Measurements from ENCODE around the gene FNDC3B.

The FNDC3B gene

DNA sequence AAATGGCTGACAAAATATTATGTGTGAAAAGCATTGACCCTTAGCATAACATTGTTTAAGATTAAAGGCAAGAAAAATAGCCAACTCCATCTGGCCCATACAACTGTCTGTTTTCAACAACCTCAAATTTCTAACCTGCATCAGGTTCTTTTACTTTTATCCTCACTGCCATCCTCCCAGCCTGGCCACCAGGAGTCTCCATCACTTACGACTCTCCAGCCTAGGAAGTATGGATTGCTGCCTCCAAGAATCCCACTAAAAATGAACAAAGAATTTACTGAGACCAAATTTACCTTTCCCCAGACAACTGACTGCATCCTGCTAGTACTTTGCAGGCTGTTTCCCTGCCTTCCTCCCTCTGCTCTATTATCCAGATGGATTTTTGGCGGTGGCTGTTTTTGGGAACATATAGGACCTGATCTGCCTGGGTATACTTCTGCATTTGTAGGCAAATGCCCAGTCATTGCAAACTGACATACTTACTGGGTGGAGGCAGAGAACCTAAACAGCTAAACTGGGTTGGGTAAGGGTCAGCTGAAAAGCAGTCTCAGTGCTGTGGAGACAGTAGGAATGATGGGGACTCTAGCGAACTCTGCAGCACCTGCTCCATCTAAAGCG lies 264.7 kb downstream of the FNDC3B start:
- 95 to 100% methylated on average over 3 to 4 of the region's 4 CpGs for WGBS, 2 experiments (ENCODE audit: insufficient coverage in 2 of 2)
- Histone ChIP-seq H3K36me3 (ENCODE audit: control insufficient read depth, insufficient read depth, low read length) (peaks cover 65% of the 10 kb centered on the region), H3K4me1 (ENCODE audit: control insufficient read depth, insufficient read depth, low read length, poor library complexity, severe bottlenecking) (peaks cover 16% of the 10 kb centered on the region), H3K27ac (ENCODE audit: low read depth, low read length, severe bottlenecking) (no peak overlapping the region), H3K9me3 (ENCODE audit: control insufficient read depth, low read length) (no peaks in the 10 kb centered on the region), H3K4me3 (ENCODE audit: extremely low read depth, insufficient read depth, low read length, poor library complexity, severe bottlenecking) (no peak overlapping the region)

GRCh38 chr3:172305552-172305951 lies 266.2 kb downstream of the FNDC3B start:
- no peaks in the 10 kb centered on the region for H3K9me3 ChIP-seq (ENCODE audit: control insufficient read depth, low read length)
- peaks cover 69% of the 10 kb centered on the region for H3K36me3 ChIP-seq (ENCODE audit: control insufficient read depth, insufficient read depth, low read length)
- H3K4me3 ChIP-seq (ENCODE audit: extremely low read depth, insufficient read depth, low read length, poor library complexity, severe bottlenecking): no peak overlapping the region
- 100% methylated on average over 1 of the region's 2 CpGs for whole genome bisulfite sequencing, 2 experiments (ENCODE audit: insufficient coverage in 2 of 2)
- H3K4me1 ChIP-seq (ENCODE audit: control insufficient read depth, insufficient read depth, low read length, poor library complexity, severe bottlenecking): peaks cover 16% of the 10 kb centered on the region
- H3K27ac ChIP-seq (ENCODE audit: low read depth, low read length, severe bottlenecking): no peak overlapping the region

DNA sequence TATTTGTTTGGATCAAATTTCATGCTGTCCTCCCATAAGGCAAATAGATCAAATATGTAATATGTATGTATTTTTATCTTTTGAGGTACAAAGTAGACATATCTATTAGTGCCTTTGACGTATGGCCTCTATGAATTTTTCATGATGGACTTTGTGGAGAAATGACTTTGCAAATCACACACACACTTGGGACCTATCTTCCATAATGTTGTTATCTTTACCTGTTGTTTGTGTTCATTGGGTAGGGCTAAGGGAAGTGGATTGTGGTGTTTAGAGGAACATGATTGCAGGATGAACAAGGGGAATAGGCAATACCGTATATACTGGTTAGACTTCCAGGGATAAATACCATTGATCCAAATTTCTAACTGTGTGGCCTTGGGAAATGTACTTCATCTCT lies 266.6 kb downstream of the FNDC3B start:
- Histone ChIP-seq H3K27ac (ENCODE audit: low read depth, low read length, severe bottlenecking) (no peak overlapping the region), H3K4me1 (ENCODE audit: control insufficient read depth, insufficient read depth, low read length, poor library complexity, severe bottlenecking) (peaks cover 16% of the 10 kb centered on the region), H3K4me3 (ENCODE audit: extremely low read depth, insufficient read depth, low read length, poor library complexity, severe bottlenecking) (no peak overlapping the region), H3K9me3 (ENCODE audit: control insufficient read depth, low read length) (no peaks in the 10 kb centered on the region), H3K36me3 (ENCODE audit: control insufficient read depth, insufficient read depth, low read length) (peaks cover 69% of the 10 kb centered on the region)
- WGBS, 2 experiments (ENCODE audit: insufficient coverage in 2 of 2): 100% methylated on average over 1 of the region's 2 CpGs; no CpG with 5 or more reads in 1 of the 2 experiments

DNA sequence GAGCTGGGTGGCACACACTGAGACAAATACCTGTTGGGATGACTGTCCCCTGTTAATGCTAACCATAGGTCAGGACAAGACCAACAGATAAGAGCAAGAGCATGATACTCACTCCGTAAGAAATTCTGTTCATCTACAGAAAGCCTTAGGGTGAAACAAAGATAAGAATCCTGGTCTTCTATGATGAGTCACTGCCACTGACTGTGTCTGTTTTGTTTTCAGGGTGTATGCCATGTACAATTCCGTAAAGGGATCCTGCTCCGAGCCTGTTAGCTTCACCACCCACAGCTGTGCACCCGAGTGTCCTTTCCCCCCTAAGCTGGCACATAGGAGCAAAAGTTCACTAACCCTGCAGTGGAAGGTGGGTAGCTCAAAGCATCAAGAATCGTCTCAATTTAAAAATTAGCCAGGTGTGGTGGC lies 267.8 kb downstream of the FNDC3B start:
- 92 to 100% methylated on average over 1 to 3 of the region's 5 CpGs for WGBS, 2 experiments (ENCODE audit: insufficient coverage in 2 of 2)
- peaks cover 67% of the 10 kb centered on the region for H3K36me3 ChIP-seq (ENCODE audit: control insufficient read depth, insufficient read depth, low read length)
- no peaks in the 10 kb centered on the region for H3K9me3 ChIP-seq (ENCODE audit: control insufficient read depth, low read length)
- no peak overlapping the region for H3K4me3 ChIP-seq (ENCODE audit: extremely low read depth, insufficient read depth, low read length, poor library complexity, severe bottlenecking)
- peak overlapping the region; percentile 58 for H3K27ac ChIP-seq (ENCODE audit: low read depth, low read length, severe bottlenecking)
- peaks cover 16% of the 10 kb centered on the region for H3K4me1 ChIP-seq (ENCODE audit: control insufficient read depth, insufficient read depth, low read length, poor library complexity, severe bottlenecking)

DNA sequence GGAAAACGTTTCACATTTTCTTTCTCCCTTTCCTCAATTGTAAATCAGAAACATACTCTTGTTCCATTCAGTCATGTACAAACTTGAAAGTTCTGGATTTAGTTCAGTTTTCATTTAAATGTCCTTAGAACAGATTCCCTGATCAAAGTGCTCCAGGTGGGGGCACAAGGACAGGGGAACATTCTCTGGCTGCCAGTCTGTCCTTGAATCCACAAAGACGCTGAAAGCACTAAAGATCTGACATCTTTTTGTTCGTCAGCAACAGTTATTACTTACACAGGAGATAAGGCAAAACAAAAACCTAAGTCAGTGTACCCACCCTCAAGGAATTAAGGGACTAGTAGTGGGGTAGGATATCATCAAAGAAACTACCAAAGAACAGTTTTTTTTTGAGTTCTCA lies 269.7 kb downstream of the FNDC3B start:
- 94 to 100% methylated on average over 1 to 2 of the region's 3 CpGs for WGBS, 2 experiments (ENCODE audit: insufficient coverage in 2 of 2)
- H3K4me3 ChIP-seq (ENCODE audit: extremely low read depth, insufficient read depth, low read length, poor library complexity, severe bottlenecking): no peak overlapping the region

DNA sequence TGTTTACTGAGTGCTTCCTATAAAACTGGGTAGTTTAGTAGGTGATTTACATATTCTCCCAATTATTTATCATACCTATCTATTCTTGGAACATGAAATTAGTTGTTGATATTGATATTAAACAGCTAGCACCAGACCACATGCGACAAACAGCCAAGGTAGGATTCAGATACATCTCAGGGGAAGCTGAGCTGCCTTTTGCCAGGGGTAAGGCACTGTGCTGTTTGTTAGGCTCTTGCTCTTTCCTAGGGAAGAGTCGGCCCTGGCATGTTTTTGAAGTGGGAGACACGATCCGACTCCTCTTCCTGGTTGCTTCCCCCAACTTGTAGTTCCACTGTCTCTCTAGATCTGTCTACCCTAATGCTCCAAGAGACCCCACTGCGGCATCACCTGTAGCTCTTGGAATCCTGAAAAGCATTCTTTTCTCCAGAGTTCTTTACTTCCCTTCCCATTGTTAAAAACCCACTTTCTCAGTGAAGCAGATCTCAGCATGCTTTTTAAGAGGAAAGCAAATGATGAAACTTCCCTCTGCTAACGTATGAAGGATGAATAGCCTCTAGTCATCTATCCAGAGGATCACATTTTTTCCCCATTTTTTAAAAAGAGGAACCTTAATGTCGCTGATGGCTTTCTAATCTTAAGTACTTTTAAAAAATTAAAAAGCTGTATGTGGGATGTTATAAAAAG lies 270.5 kb downstream of the FNDC3B start:
- H3K36me3 ChIP-seq (ENCODE audit: control insufficient read depth, insufficient read depth, low read length): peaks cover 75% of the 10 kb centered on the region
- H3K27ac ChIP-seq (ENCODE audit: low read depth, low read length, severe bottlenecking): no peak overlapping the region
- H3K4me3 ChIP-seq (ENCODE audit: extremely low read depth, insufficient read depth, low read length, poor library complexity, severe bottlenecking): no peak overlapping the region
- peaks cover 38% of the 10 kb centered on the region for H3K4me1 ChIP-seq (ENCODE audit: control insufficient read depth, insufficient read depth, low read length, poor library complexity, severe bottlenecking)
- H3K9me3 ChIP-seq (ENCODE audit: control insufficient read depth, low read length): no peaks in the 10 kb centered on the region
- WGBS, 2 experiments (ENCODE audit: insufficient coverage in 2 of 2): 91 to 97% methylated on average over 4 to 5 of the region's 7 CpGs

More for the DNA sequence above, 269.7 kb downstream of the FNDC3B start:
- H3K9me3 ChIP-seq (ENCODE audit: control insufficient read depth, low read length): no peaks in the 10 kb centered on the region
- H3K4me1 ChIP-seq (ENCODE audit: control insufficient read depth, insufficient read depth, low read length, poor library complexity, severe bottlenecking): peaks cover 30% of the 10 kb centered on the region
- peaks cover 73% of the 10 kb centered on the region for H3K36me3 ChIP-seq (ENCODE audit: control insufficient read depth, insufficient read depth, low read length)
- H3K27ac ChIP-seq (ENCODE audit: low read depth, low read length, severe bottlenecking): no peak overlapping the region

GRCh38 chr3:172310428-172310760 lies 271.0 kb downstream of the FNDC3B start:
- H3K36me3 ChIP-seq (ENCODE audit: control insufficient read depth, insufficient read depth, low read length): peaks cover 77% of the 10 kb centered on the region
- H3K4me3 ChIP-seq (ENCODE audit: extremely low read depth, insufficient read depth, low read length, poor library complexity, severe bottlenecking): no peak overlapping the region
- 88 to 100% methylated on average over 1 to 3 of the region's 3 CpGs for WGBS, 2 experiments (ENCODE audit: insufficient coverage in 2 of 2)
- H3K27ac ChIP-seq (ENCODE audit: low read depth, low read length, severe bottlenecking): no peak overlapping the region
- peaks cover 43% of the 10 kb centered on the region for H3K4me1 ChIP-seq (ENCODE audit: control insufficient read depth, insufficient read depth, low read length, poor library complexity, severe bottlenecking)
- no peaks in the 10 kb centered on the region for H3K9me3 ChIP-seq (ENCODE audit: control insufficient read depth, low read length)

- no peak overlapping the region for H3K4me3 ChIP-seq (ENCODE audit: extremely low read depth, insufficient read depth, low read length, poor library complexity, severe bottlenecking)
- no peak overlapping the region for H3K27ac ChIP-seq (ENCODE audit: low read depth, low read length, severe bottlenecking)
- H3K9me3 ChIP-seq (ENCODE audit: control insufficient read depth, low read length): no peaks in the 10 kb centered on the region
- H3K4me1 ChIP-seq (ENCODE audit: control insufficient read depth, insufficient read depth, low read length, poor library complexity, severe bottlenecking): peaks cover 42% of the 10 kb centered on the region
- H3K36me3 ChIP-seq (ENCODE audit: control insufficient read depth, insufficient read depth, low read length): peaks cover 75% of the 10 kb centered on the region
- WGBS, 2 experiments (ENCODE audit: insufficient coverage in 2 of 2): 90 to 100% methylated on average over 3 to 7 of the region's 8 CpGs
Measured at GRCh38 chr3:172311217-172311616, 271.8 kb downstream of the FNDC3B start.

GRCh38 chr3:172312001-172312400 lies 272.6 kb downstream of the FNDC3B start:
- Histone ChIP-seq H3K9me3 (ENCODE audit: control insufficient read depth, low read length) (no peaks in the 10 kb centered on the region), H3K4me3 (ENCODE audit: extremely low read depth, insufficient read depth, low read length, poor library complexity, severe bottlenecking) (no peak overlapping the region), H3K4me1 (ENCODE audit: control insufficient read depth, insufficient read depth, low read length, poor library complexity, severe bottlenecking) (peaks cover 41% of the 10 kb centered on the region), H3K36me3 (ENCODE audit: control insufficient read depth, insufficient read depth, low read length) (peaks cover 83% of the 10 kb centered on the region), H3K27ac (ENCODE audit: low read depth, low read length, severe bottlenecking) (no peak overlapping the region)
- WGBS, 2 experiments (ENCODE audit: insufficient coverage in 2 of 2): 83 to 100% methylated on average over 3 to 4 of the region's 6 CpGs

GRCh38 chr3:172312711-172313110 lies 273.3 kb downstream of the FNDC3B start:
- H3K27ac ChIP-seq (ENCODE audit: low read depth, low read length, severe bottlenecking): no peak overlapping the region
- no peak overlapping the region for H3K4me3 ChIP-seq (ENCODE audit: extremely low read depth, insufficient read depth, low read length, poor library complexity, severe bottlenecking)

GRCh38 chr3:172313671-172314070 lies 274.3 kb downstream of the FNDC3B start:
- peak overlapping the region; percentile 18 for H3K27ac ChIP-seq (ENCODE audit: low read depth, low read length, severe bottlenecking)
- WGBS, 2 experiments (ENCODE audit: insufficient coverage in 2 of 2): 95% methylated on average over 2 to 3 of the region's 3 CpGs
- H3K4me1 ChIP-seq (ENCODE audit: control insufficient read depth, insufficient read depth, low read length, poor library complexity, severe bottlenecking): peaks cover 55% of the 10 kb centered on the region
- peaks cover 81% of the 10 kb centered on the region for H3K36me3 ChIP-seq (ENCODE audit: control insufficient read depth, insufficient read depth, low read length)
- H3K4me3 ChIP-seq (ENCODE audit: extremely low read depth, insufficient read depth, low read length, poor library complexity, severe bottlenecking): no peak overlapping the region
- no peaks in the 10 kb centered on the region for H3K9me3 ChIP-seq (ENCODE audit: control insufficient read depth, low read length)

More at GRCh38 chr3:172312711-172313110, 273.3 kb downstream of the FNDC3B start:
- Histone ChIP-seq H3K4me1 (ENCODE audit: control insufficient read depth, insufficient read depth, low read length, poor library complexity, severe bottlenecking) (peaks cover 46% of the 10 kb centered on the region), H3K9me3 (ENCODE audit: control insufficient read depth, low read length) (no peaks in the 10 kb centered on the region), H3K36me3 (ENCODE audit: control insufficient read depth, insufficient read depth, low read length) (peaks cover 82% of the 10 kb centered on the region)
- WGBS, 2 experiments (ENCODE audit: insufficient coverage in 2 of 2): 86 to 96% methylated on average over 4 to 5 of the region's 5 CpGs
